ENCODE data around the gene IMPDH1.

The IMPDH1 gene

GRCh38 chr7:128405471-128406313, 4.1 kb downstream of the IMPDH1 start:
- DNase-seq (ENCODE audit: low read depth, low spot score) = no peak

- no peak for DNase-seq (ENCODE audit: low read depth, low spot score)
Measured at GRCh38 chr7:128404886-128405470, 4.8 kb downstream of the IMPDH1 start.

GRCh38 chr7:128404143-128404681, 5.6 kb downstream of the IMPDH1 start:
- DNase-seq (ENCODE audit: low read depth, low spot score) = no peak

- DNase-seq (ENCODE audit: low read depth, low spot score) = no peak
Measured at GRCh38 chr7:128403676-128404075, 6.1 kb downstream of the IMPDH1 start.

- no peak for DNase-seq (ENCODE audit: low read depth, low spot score)
Measured at GRCh38 chr7:128402356-128402755, 7.4 kb downstream of the IMPDH1 start.

GRCh38 chr7:128400566-128400965, 9.2 kb downstream of the IMPDH1 start:
- DNase-seq (ENCODE audit: low read depth, low spot score) = no peak

- DNase-seq (ENCODE audit: low read depth, low spot score) = no peak
Measured at GRCh38 chr7:128399991-128400390, 9.8 kb downstream of the IMPDH1 start.

GRCh38 chr7:128398841-128399135, 11.0 kb downstream of the IMPDH1 start:
- DNase-seq (ENCODE audit: low read depth, low spot score) = no peak

GRCh38 chr7:128398016-128398840, 11.6 kb downstream of the IMPDH1 start:
- no peak for DNase-seq (ENCODE audit: low read depth, low spot score)

- DNase-seq (ENCODE audit: low read depth, low spot score) = no peak
Measured at GRCh38 chr7:128396357-128396756, 13.4 kb downstream of the IMPDH1 start.

- no peak for DNase-seq (ENCODE audit: low read depth, low spot score)
Measured at GRCh38 chr7:128395748-128396147, 14.0 kb downstream of the IMPDH1 start.

- no peak for DNase-seq (ENCODE audit: low read depth, low spot score)
Measured at GRCh38 chr7:128394904-128395496, 14.8 kb downstream of the IMPDH1 start.

GRCh38 chr7:128393526-128394330, 16.1 kb downstream of the IMPDH1 start:
- DNase-seq (ENCODE audit: low read depth, low spot score) = no peak

- no peak for DNase-seq (ENCODE audit: low read depth, low spot score)
Measured at GRCh38 chr7:128392446-128393327, 17.1 kb downstream of the IMPDH1 start.

GRCh38 chr7:128391805-128392204, 18.0 kb downstream of the IMPDH1 start:
- DNase-seq (ENCODE audit: low read depth, low spot score) = no peak

GRCh38 chr7:128390871-128391565, 18.8 kb downstream of the IMPDH1 start:
- no peak for DNase-seq (ENCODE audit: low read depth, low spot score)

- DNase-seq (ENCODE audit: low read depth, low spot score) = no peak
Measured at GRCh38 chr7:128389618-128390329, 20.0 kb downstream of the IMPDH1 start.

- DNase-seq (ENCODE audit: low read depth, low spot score) = no peak
Measured at GRCh38 chr7:128389085-128389617, 20.6 kb downstream of the IMPDH1 start.

- no peak for DNase-seq (ENCODE audit: low read depth, low spot score)
Measured at GRCh38 chr7:128388145-128388485, 21.7 kb downstream of the IMPDH1 start.

All from iPS DF 19.7 (cell line).